GM12873 (cell line): Measurements from ENCODE around the gene XPO4.

Source experiments
- CTCF ChIP-seq: IDR thresholded peaks from 2 replicates; pipeline ENCODE4 v1.5.1; 2012; ENCODE audit warnings: low read depth, mild to moderate bottlenecking, moderate library complexity, low read length, control low read depth; ENCODE audit not compliant: insufficient read depth; ENCODE audit errors: missing control alignments

XPO4 gene

GRCh38 chr13:20828539-20829364 is 73.8 kb downstream of the XPO4 start:
- TF ChIP-seq CTCF, result peak; percentile 71

GRCh38 chr13:20826843-20827560 is 75.5 kb downstream of the XPO4 start:
- no peak for TF ChIP-seq CTCF

GRCh38 chr13:20826301-20826700 is 76.2 kb downstream of the XPO4 start:
- TF ChIP-seq CTCF, result no peak

- no peak for TF ChIP-seq CTCF
Observed at GRCh38 chr13:20825477-20825875, 77.1 kb downstream of the XPO4 start.

GRCh38 chr13:20824762-20825476 is 77.6 kb downstream of the XPO4 start:
- no peak for TF ChIP-seq CTCF

- TF ChIP-seq CTCF, result no peak
Observed at GRCh38 chr13:20823071-20823470, 79.5 kb downstream of the XPO4 start.

GRCh38 chr13:20822406-20822805 is 80.1 kb downstream of the XPO4 start:
- TF ChIP-seq CTCF, result no peak
